CD8-positive, alpha-beta memory T cell (primary cell): ENCODE data around the gene KANSL1L. TPM values are rescaled to one million over a fixed set of nuclear protein-coding genes. Genes with fewer than 3 reads are reported as not detected.

ENCODE experiments used
- CTCF ChIA-PET: fragments of 350-600 bp; sonication (Branson Sonifier 250); formaldehyde crosslinking; loops from one replicate; lab custom pipeline; 2021; ENCODE audit warnings: antibody characterized with exemption; lab: Charles Lee
- POLR2A ChIA-PET: fragments of 350-600 bp; sonication (Branson Sonifier 250); formaldehyde crosslinking; loops from one replicate; lab custom pipeline; 2021; ENCODE audit warnings: antibody characterized with exemption; lab: Charles Lee
- DNase-seq, 5 donors: peaks; one replicate each; pipeline versions ENCODE4 v3.0.0 to v3.0.0-alpha.2; 2020 to 2022; ENCODE audit warnings: mixed read lengths in 1 of 5
- H3K27ac ChIP-seq: one replicate; pipeline ENCODE4 v1.7.0; 2013; ENCODE audit warnings: low read depth, mild to moderate bottlenecking, low read length, moderate library complexity
- H3K27me3 ChIP-seq: 2 replicates; pipeline ENCODE4 v1.7.0; 2013; ENCODE audit warnings: low read length, mild to moderate bottlenecking; ENCODE audit not compliant: insufficient read depth, poor library complexity, severe bottlenecking
- H3K36me3 ChIP-seq: 2 replicates; pipeline ENCODE4 v1.7.0; 2013; ENCODE audit warnings: mild to moderate bottlenecking, low read length, moderate library complexity; ENCODE audit not compliant: insufficient read depth
- H3K4me1 ChIP-seq: 2 replicates; pipeline ENCODE4 v1.7.0; 2013; ENCODE audit warnings: mild to moderate bottlenecking, low read length, moderate library complexity; ENCODE audit not compliant: insufficient read depth
- H3K4me3 ChIP-seq: 2 replicates; pipeline ENCODE4 v1.7.0; 2013; ENCODE audit warnings: mild to moderate bottlenecking, low read length
- H3K9me3 ChIP-seq: 2 replicates; pipeline ENCODE4 v1.7.0; 2013; ENCODE audit warnings: mild to moderate bottlenecking, low read length
- H3K27ac Mint-ChIP-seq, 8 donors: one replicate each; pipeline ENCODE4 v1.8.0; 2020 to 2021; ENCODE audit warnings: mixed read lengths in 8 of 8, mild to moderate bottlenecking in 6 of 8, inconsistent platforms in 3 of 8, moderate library complexity in 3 of 8
- H3K27me3 Mint-ChIP-seq, 2 donors: one replicate each; pipeline ENCODE4 v1.8.0; 2020 to 2021; ENCODE audit warnings: mixed read lengths in 2 of 2, mild to moderate bottlenecking in 1 of 2, moderate library complexity in 1 of 2
- H3K36me3 Mint-ChIP-seq, 3 donors: one replicate each; pipeline ENCODE4 v1.8.0; 2020 to 2021; ENCODE audit warnings: mixed read lengths in 3 of 3, inconsistent platforms in 1 of 3, mild to moderate bottlenecking in 1 of 3
- H3K4me1 Mint-ChIP-seq, 3 donors: one replicate each; pipeline ENCODE4 v1.8.0; 2020 to 2021; ENCODE audit warnings: mixed read lengths in 3 of 3, inconsistent platforms in 1 of 3, mild to moderate bottlenecking in 1 of 3
- H3K4me3 Mint-ChIP-seq, 7 donors: one replicate each; pipeline ENCODE4 v1.8.0; 2020 to 2021; ENCODE audit warnings: mixed read lengths in 7 of 7, mild to moderate bottlenecking in 6 of 7, moderate library complexity in 4 of 7, inconsistent platforms in 2 of 7
- H3K9me3 Mint-ChIP-seq, 5 donors: one replicate each; pipeline ENCODE4 v1.8.0; 2020 to 2022; ENCODE audit warnings: mixed read lengths in 5 of 5, mild to moderate bottlenecking in 3 of 5, moderate library complexity in 2 of 5, inconsistent platforms in 1 of 5
- polyA plus RNA-seq: library from polyadenylated mRNA; unstranded; fragments of 300-500 nt; fragmentation: Illumina TruSeq; gene quantifications from one replicate; pipeline ENCODE4 v1.2.3, GENCODE V29; 2021
- total RNA-seq, 2 experiments: library from RNA; stranded (reverse); gene quantifications; one replicate each; pipeline ENCODE4 v1.2.3, GENCODE V29; 2021

Gene KANSL1L
- total and polyA plus RNA-seq, 3 experiments from 2014 or later, result 1.0 to 6.3 (median 5.0) TPM

DNA sequence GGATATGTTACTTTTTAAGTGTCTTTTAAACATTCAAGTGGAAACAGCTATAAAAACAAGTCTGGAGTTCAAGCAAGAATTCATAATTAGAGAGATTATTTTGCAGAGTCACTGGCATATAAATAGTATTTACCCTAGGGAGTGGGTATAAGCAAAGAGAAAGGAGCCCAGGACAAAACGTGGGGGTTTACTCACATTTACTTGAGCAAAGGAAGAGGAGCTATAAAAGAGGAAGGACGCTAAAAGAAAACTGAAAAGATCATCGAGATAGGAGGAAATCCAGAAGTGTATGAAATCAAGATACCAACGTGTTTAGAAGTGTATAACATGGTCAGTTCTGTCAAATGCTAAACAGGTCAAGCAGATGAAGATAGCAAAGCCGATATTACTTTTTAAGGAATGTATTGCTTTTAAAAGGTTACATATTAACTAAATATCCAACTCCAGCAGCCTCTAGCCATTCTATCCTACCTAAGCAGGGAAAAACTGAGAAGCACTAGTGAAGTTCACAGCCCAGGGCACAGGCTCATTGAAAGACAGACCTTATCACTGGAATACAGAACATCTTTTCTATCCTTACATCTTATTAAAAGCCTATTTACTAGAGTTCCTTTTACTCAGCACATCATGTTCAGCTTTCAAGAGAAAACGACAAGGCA is 8.6 kb downstream of the KANSL1L start:
- CTCF ChIA-PET, result interaction anchor here (1.3 kb wide), 1 partner anchor 15 kb away, joined by 3 read pairs; no protein-coding TSS in a partner anchor
- Histone ChIP-seq H3K4me1 (no peaks in the 10 kb centered on the region), H3K4me3 (no peak overlapping the region), H3K9me3 (no peaks in the 10 kb centered on the region), H3K36me3 (no peaks in the 10 kb centered on the region), H3K27me3 (no peaks in the 10 kb centered on the region), H3K27ac (no peak overlapping the region)
- H3K27me3 Mint-ChIP-seq, result peaks cover 0 to 2% of the 10 kb centered on the region in 2 donors
- H3K27ac Mint-ChIP-seq, result no peak overlapping the region
- H3K9me3 Mint-ChIP-seq, result no peaks in the 10 kb centered on the region
- no peak overlapping the region for H3K4me3 Mint-ChIP-seq
- no peaks in the 10 kb centered on the region for H3K36me3 Mint-ChIP-seq
- H3K4me1 Mint-ChIP-seq, result peaks cover 0 to 3% (median 3%) of the 10 kb centered on the region in 3 donors
- no peak for DNase-seq
- POLR2A ChIA-PET, result interaction anchor here (1.1 kb wide), 1 partner anchor 9 kb away, joined by 3 read pairs; the partner anchor contains the start of gene KANSL1L

GRCh38 chr2:210159059-210159458 is 12.2 kb downstream of the KANSL1L start:
- peaks cover 0 to 5% (median 3%) of the 10 kb centered on the region in 3 donors for H3K4me1 Mint-ChIP-seq
- no peak overlapping the region for H3K4me3 Mint-ChIP-seq
- no peaks in the 10 kb centered on the region for H3K4me1 ChIP-seq
- POLR2A ChIA-PET, result no interaction called here
- H3K27me3 ChIP-seq, result no peaks in the 10 kb centered on the region
- H3K9me3 Mint-ChIP-seq, result no peaks in the 10 kb centered on the region
- H3K9me3 ChIP-seq, result no peaks in the 10 kb centered on the region
- CTCF ChIA-PET, result no interaction called here
- no peak overlapping the region for H3K4me3 ChIP-seq
- peaks cover 0 to 2% of the 10 kb centered on the region in 2 donors for H3K27me3 Mint-ChIP-seq
- peaks cover 3 to 9% (median 8%) of the 10 kb centered on the region in 3 donors for H3K36me3 Mint-ChIP-seq
- no peaks in the 10 kb centered on the region for H3K36me3 ChIP-seq
- no peak overlapping the region for H3K27ac ChIP-seq
- DNase-seq, result no peak
- H3K27ac Mint-ChIP-seq, result no peak overlapping the region

DNA sequence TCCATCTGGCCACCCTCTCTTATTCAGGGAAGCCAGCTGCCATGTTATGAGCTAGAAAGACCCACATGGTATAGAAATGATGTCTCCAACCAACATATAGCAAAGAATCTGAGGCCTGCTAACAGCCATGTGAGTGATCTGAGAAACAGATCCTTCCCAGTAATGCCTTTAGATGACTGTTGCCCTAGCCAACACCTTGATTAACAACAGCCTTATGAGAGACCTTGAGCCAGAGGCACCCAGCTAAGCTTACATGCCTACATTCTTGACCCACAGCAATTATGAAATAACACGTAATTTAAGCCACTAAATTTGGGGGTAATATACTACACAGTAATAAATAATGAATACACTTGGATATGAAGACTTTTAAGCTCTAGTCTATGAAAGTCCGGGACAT is 13.0 kb downstream of the KANSL1L start:
- Mint-ChIP-seq H3K4me3 (no peak overlapping the region), H3K27me3 (peaks cover 0 to 2% of the 10 kb centered on the region in 2 donors), H3K9me3 (no peaks in the 10 kb centered on the region), H3K27ac (no peak overlapping the region), H3K36me3 (peaks cover 5 to 16% (median 15%) of the 10 kb centered on the region in 3 donors), H3K4me1 (peaks cover 0 to 10% (median 3%) of the 10 kb centered on the region in 3 donors)
- Histone ChIP-seq H3K4me3 (no peak overlapping the region), H3K27ac (no peak overlapping the region), H3K36me3 (no peaks in the 10 kb centered on the region), H3K27me3 (no peaks in the 10 kb centered on the region), H3K4me1 (no peaks in the 10 kb centered on the region), H3K9me3 (no peaks in the 10 kb centered on the region)
- DNase-seq, result no peak
- CTCF ChIA-PET, result interaction anchor here (0.8 kb wide), 1 partner anchor 180 kb away, joined by 3 read pairs; no protein-coding TSS in a partner anchor
- POLR2A ChIA-PET, result no interaction called here

DNA sequence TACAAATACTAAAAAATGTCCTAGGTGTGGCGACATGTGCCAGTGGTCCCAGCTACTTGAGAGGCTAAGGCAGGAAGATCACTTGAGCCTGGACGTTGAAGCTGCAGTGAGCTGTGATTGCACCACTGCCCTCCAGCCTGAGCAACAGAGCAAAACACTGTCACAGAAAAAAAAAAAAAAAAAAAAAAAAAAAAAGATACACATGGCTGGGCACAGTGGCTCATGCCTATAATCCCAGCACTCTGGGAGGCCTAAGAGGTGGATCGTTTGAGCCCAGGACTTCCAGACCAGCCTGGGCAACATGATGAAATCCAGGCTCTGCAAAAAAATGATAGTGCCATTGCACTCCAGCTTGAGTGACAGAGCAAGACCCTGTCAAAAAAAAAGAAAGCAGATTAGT is 13.7 kb downstream of the KANSL1L start:
- Mint-ChIP-seq H3K9me3 (no peaks in the 10 kb centered on the region), H3K4me3 (no peak overlapping the region), H3K4me1 (peaks cover 0 to 10% (median 0%) of the 10 kb centered on the region in 3 donors), H3K27ac (no peak overlapping the region), H3K27me3 (no peaks in the 10 kb centered on the region), H3K36me3 (peaks cover 5 to 16% (median 15%) of the 10 kb centered on the region in 3 donors)
- Histone ChIP-seq H3K4me1 (no peaks in the 10 kb centered on the region), H3K9me3 (no peaks in the 10 kb centered on the region), H3K36me3 (no peaks in the 10 kb centered on the region), H3K27me3 (no peaks in the 10 kb centered on the region), H3K4me3 (no peak overlapping the region), H3K27ac (no peak overlapping the region)
- DNase-seq, result no peak
- ChIA-PET POLR2A (no interaction called here), CTCF (interaction anchor here (0.8 kb wide), 1 partner anchor 180 kb away, joined by 3 read pairs; no protein-coding TSS in a partner anchor)

- no peaks in the 10 kb centered on the region for H3K27me3 ChIP-seq
- Mint-ChIP-seq H3K36me3 (peaks cover 19 to 75% (median 35%) of the 10 kb centered on the region in 3 donors), H3K9me3 (peaks cover 0 to 26% (median 6%) of the 10 kb centered on the region in 5 donors), H3K4me3 (no peak overlapping the region), H3K27me3 (no peaks in the 10 kb centered on the region), H3K27ac (no peak overlapping the region), H3K4me1 (no peaks in the 10 kb centered on the region)
- H3K27ac ChIP-seq, result no peak overlapping the region
- no peak overlapping the region for H3K4me3 ChIP-seq
- ChIA-PET POLR2A (no interaction called here), CTCF (no interaction called here)
- H3K9me3 ChIP-seq, result no peaks in the 10 kb centered on the region
- H3K4me1 ChIP-seq, result no peaks in the 10 kb centered on the region
- DNase-seq, result no peak
- no peaks in the 10 kb centered on the region for H3K36me3 ChIP-seq
Observed at GRCh38 chr2:210147614-210148013, 23.6 kb downstream of the KANSL1L start.

DNA sequence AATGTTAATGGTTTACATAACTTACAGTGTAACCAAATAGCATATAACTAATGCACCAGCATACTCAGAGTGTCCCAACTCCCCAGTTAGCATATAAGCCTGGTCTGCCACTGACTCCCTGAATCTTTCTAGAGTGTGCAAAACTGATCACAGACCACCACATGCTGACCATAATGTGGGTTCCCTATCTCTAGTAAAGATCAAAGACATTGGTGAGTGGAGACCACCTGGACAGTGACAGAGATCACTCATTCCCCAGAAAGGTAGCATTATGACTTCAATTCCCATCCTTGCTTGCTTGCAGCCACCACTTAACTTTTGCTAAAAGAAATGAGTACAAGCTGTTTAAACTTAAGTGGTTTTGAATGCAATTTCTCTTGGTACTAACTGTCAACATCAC is 39.0 kb downstream of the KANSL1L start:
- Histone ChIP-seq H3K9me3 (no peaks in the 10 kb centered on the region), H3K27me3 (no peaks in the 10 kb centered on the region), H3K27ac (no peak overlapping the region), H3K4me1 (no peaks in the 10 kb centered on the region), H3K4me3 (no peak overlapping the region), H3K36me3 (no peaks in the 10 kb centered on the region)
- peaks cover 0 to 3% (median 0%) of the 10 kb centered on the region in 5 donors for H3K9me3 Mint-ChIP-seq
- POLR2A ChIA-PET, result no interaction called here
- H3K36me3 Mint-ChIP-seq, result peaks cover 2 to 5% (median 3%) of the 10 kb centered on the region in 3 donors
- CTCF ChIA-PET, result no interaction called here
- DNase-seq, result no peak
- H3K27ac Mint-ChIP-seq, result peak overlapping the region in 1 of 8 donors; percentile 18
- no peak overlapping the region for H3K4me3 Mint-ChIP-seq
- H3K4me1 Mint-ChIP-seq, result no peaks in the 10 kb centered on the region
- no peaks in the 10 kb centered on the region for H3K27me3 Mint-ChIP-seq

- ChIA-PET CTCF (no interaction called here), POLR2A (no interaction called here)
- H3K4me3 ChIP-seq, result no peak overlapping the region
- Mint-ChIP-seq H3K4me3 (no peak overlapping the region), H3K36me3 (peaks cover 8 to 35% (median 23%) of the 10 kb centered on the region in 3 donors), H3K27ac (peak overlapping the region in 1 of 8 donors; percentile 79), H3K9me3 (peaks cover 13 to 22% (median 19%) of the 10 kb centered on the region in 5 donors), H3K27me3 (no peaks in the 10 kb centered on the region), H3K4me1 (no peaks in the 10 kb centered on the region)
- H3K27me3 ChIP-seq, result no peaks in the 10 kb centered on the region
- H3K4me1 ChIP-seq, result no peaks in the 10 kb centered on the region
- no peak overlapping the region for H3K27ac ChIP-seq
- H3K9me3 ChIP-seq, result peaks cover 3% of the 10 kb centered on the region
- H3K36me3 ChIP-seq, result no peaks in the 10 kb centered on the region
- DNase-seq, result no peak
Observed at GRCh38 chr2:210128961-210129360, 42.2 kb downstream of the KANSL1L start.

DNA sequence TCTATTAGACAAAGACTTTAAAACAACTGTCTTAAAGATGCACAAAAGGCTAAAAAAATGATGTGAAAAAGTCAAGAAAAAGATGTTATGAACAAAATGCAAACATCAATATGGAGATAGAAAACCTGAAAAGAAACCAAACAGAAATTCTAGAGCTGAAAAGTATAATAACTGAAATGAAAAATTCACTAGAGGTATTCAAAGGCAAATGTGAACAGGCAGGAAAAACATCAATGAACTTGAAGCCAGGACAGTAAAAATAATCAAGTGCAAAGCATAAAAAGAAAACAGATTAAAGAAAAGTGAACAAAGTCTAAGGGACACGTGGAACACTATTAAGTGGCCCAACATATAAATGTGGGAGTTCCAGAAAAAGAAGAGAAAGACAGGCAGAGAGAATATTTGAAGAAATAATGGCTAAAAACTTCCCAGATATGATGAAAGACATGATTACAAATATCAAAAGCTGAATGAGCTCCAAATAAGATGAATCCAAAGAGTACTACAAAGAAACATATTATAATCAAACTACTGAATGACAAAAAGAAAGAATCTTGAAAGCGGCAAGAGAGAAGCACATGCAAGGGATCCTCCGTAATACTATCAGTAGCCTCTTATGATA is 57.5 kb downstream of the KANSL1L start:
- Histone ChIP-seq H3K4me1 (no peaks in the 10 kb centered on the region), H3K9me3 (no peaks in the 10 kb centered on the region), H3K4me3 (no peak overlapping the region), H3K27ac (no peak overlapping the region), H3K27me3 (no peaks in the 10 kb centered on the region), H3K36me3 (no peaks in the 10 kb centered on the region)
- Mint-ChIP-seq H3K9me3 (peaks cover 31 to 49% (median 43%) of the 10 kb centered on the region in 5 donors), H3K27me3 (no peaks in the 10 kb centered on the region), H3K4me3 (no peak overlapping the region), H3K4me1 (peaks cover 0 to 1% (median 0%) of the 10 kb centered on the region in 3 donors), H3K36me3 (peaks cover 20 to 57% (median 44%) of the 10 kb centered on the region in 3 donors), H3K27ac (no peak overlapping the region)
- no peak for DNase-seq
- CTCF ChIA-PET, result no interaction called here
- POLR2A ChIA-PET, result no interaction called here
